ENCODE data around the gene NAPA.

Gene NAPA

GRCh38 chr19:47521473-47522180, 6.8 kb upstream of the NAPA start:
- DNase-seq = no peak

GRCh38 chr19:47520839-47521238, 6.0 kb upstream of the NAPA start:
- DNase-seq = no peak

- no peak for DNase-seq
These were observed 5.5 kb upstream of the NAPA start for GRCh38 chr19:47520343-47520806.

GRCh38 chr19:47518854-47519253, 4.0 kb upstream of the NAPA start:
- no peak for DNase-seq

GRCh38 chr19:47518139-47518538, 3.3 kb upstream of the NAPA start:
- no peak for DNase-seq

- DNase-seq = peak; percentile 76
These were observed 553 bp downstream of the NAPA start for GRCh38 chr19:47514151-47514868.

GRCh38 chr19:47512948-47513319, 1.9 kb downstream of the NAPA start:
- DNase-seq = no peak

- peak; percentile 70 for DNase-seq
These were observed 2.5 kb downstream of the NAPA start for GRCh38 chr19:47512183-47512947.

- no peak for DNase-seq
These were observed 3.2 kb downstream of the NAPA start for GRCh38 chr19:47511681-47512080.

- no peak for DNase-seq
These were observed 3.7 kb downstream of the NAPA start for GRCh38 chr19:47511128-47511517.

- no peak for DNase-seq
These were observed 4.2 kb downstream of the NAPA start for GRCh38 chr19:47510516-47511127.

- DNase-seq = no peak
These were observed 4.9 kb downstream of the NAPA start for GRCh38 chr19:47509973-47510372.

- DNase-seq = no peak
These were observed 5.6 kb downstream of the NAPA start for GRCh38 chr19:47509170-47509847.

- DNase-seq = no peak
These were observed 6.1 kb downstream of the NAPA start for GRCh38 chr19:47508721-47509120.

GRCh38 chr19:47507924-47508553, 6.8 kb downstream of the NAPA start:
- no peak for DNase-seq

GRCh38 chr19:47507012-47507411, 7.9 kb downstream of the NAPA start:
- DNase-seq = no peak

GRCh38 chr19:47506459-47506858, 8.4 kb downstream of the NAPA start:
- DNase-seq = no peak

GRCh38 chr19:47505506-47505905, 9.4 kb downstream of the NAPA start:
- DNase-seq = no peak

- no peak for DNase-seq
These were observed 11.1 kb downstream of the NAPA start for GRCh38 chr19:47503826-47504150.

- no peak for DNase-seq
These were observed 11.6 kb downstream of the NAPA start for GRCh38 chr19:47503130-47503825.
